ENCODE measurements around the gene HLA-DQA1.

- TF ChIP-seq CTCF (IDR thresholded peaks at IDR 0.05; ENCODE audit: poor library complexity) (no peak), EZH2 (IDR thresholded peaks at IDR 0.05; ENCODE audit: borderline replicate concordance) (no peak)
Measured at GRCh38 chr6:32589596-32590449, 47.4 kb upstream of the HLA-DQA1 start, which contains the start of gene HLA-DRB1.
